ENCODE results near the gene DIPK1B. TPM values are rescaled to one million over a fixed set of nuclear protein-coding genes. Genes with fewer than 3 reads are reported as not detected.

The DIPK1B gene
- total and polyA plus RNA-seq, 10 of the 15 experiments (the other 5 are each of a cell fraction or from before 2014, with no cell fraction given) = 0.08 to 0.28 (median 0.13) TPM; not detected in 3

DNA sequence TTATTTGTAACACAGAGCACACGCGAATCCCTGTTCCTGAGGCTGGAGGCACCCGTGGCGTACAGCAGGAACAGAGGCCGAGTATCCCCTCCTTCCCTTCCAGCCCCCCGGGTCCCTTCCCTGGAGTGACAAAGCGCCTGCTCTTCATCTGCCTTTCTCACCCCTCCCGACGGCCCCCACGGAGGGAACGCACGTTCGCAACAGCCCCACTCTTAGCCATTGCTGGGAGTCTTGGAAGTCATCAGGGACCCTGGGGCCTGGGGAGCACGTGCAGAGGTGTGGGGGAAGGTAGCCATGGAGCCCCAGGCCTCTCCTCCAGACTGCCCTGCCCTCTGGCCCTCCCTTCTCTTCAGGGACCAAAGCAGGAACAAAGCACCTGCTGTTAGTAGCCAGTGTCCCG lies 27.6 kb upstream of the DIPK1B start:
- FAIRE-seq (no peak), DNase-seq (ENCODE audit: low read depth, low spot score) (no peak), ATAC-seq (no peak)
- RAD21 ChIA-PET (ENCODE audit: unreplicated experiment) = no interaction called here
- WGBS (ENCODE audit: insufficient coverage, insufficient replicate concordance, low lambda C conversion rate, missing lambda C conversion rate) = 86% methylated on average over 15 of the region's 15 CpGs
- H3K36me3 ChIP-seq (ENCODE audit: control insufficient read depth in 2 of 2, insufficient read depth in 2 of 2, low read length in 1 of 2) = no peaks in the 10 kb centered on the region
- peaks cover 16% of the 10 kb centered on the region for H3K4me1 ChIP-seq (ENCODE audit: control insufficient read depth, insufficient read depth, low read length)
- SMC1A ChIA-PET (ENCODE audit: uncharacterized antibody, unreplicated experiment) = no interaction called here
- H3K27me3 ChIP-seq (replicated peaks in 1 of 2; ENCODE audit: control insufficient read depth in 2 of 2, insufficient read depth in 2 of 2, low read length in 1 of 2) = no peaks in the 10 kb centered on the region
- peaks cover 7% of the 10 kb centered on the region for H3K79me2 ChIP-seq (ENCODE audit: control insufficient read depth, insufficient read depth, low read length)
- intact Hi-C loops (cut with micrococcal nuclease; ENCODE audit: unreplicated experiment) (loop anchor here (5.0 kb wide), 1 partner anchor 197 kb away; no protein-coding TSS in a partner anchor), in situ Hi-C loops (cut with MboI) (no loop called here)
- no peak overlapping the region for H2AFZ ChIP-seq (ENCODE audit: control insufficient read depth, low read depth, low read length)
- no peak overlapping the region for H3K4me2 ChIP-seq (ENCODE audit: control insufficient read depth, insufficient read depth)
- POLR2A ChIA-PET = no interaction called here
- H3K9me3 ChIP-seq (replicated peaks; ENCODE audit: control insufficient read depth, insufficient read depth, low read length) = no peaks in the 10 kb centered on the region
- BruUV-seq (replicated peaks) = no TSS peak
- no peak for TF ChIP-seq JUND (IDR thresholded peaks at IDR 0.05; ENCODE audit: low read depth, low read length)
- no peak overlapping the region for H3K4me3 ChIP-seq
- H3K27ac ChIP-seq (ENCODE audit: control insufficient read depth, insufficient read depth) = no peak overlapping the region
- H4K20me1 ChIP-seq (ENCODE audit: control insufficient read depth, insufficient read depth) = no peaks in the 10 kb centered on the region; the same call in none of the 2 replicates
- H3K9ac ChIP-seq (ENCODE audit: control insufficient read depth, insufficient read depth, low read length) = no peak overlapping the region
- CTCF ChIA-PET = interaction anchor here (3.0 kb wide), 1 partner anchor 13 kb away, joined by 13 read pairs; no protein-coding TSS in a partner anchor

GRCh38 chr9:136685216-136685615 lies 27.2 kb upstream of the DIPK1B start:
- Histone ChIP-seq H4K20me1 (ENCODE audit: control insufficient read depth, insufficient read depth) (no peaks in the 10 kb centered on the region; the same call in none of the 2 replicates), H3K36me3 (ENCODE audit: control insufficient read depth in 2 of 2, insufficient read depth in 2 of 2, low read length in 1 of 2) (no peaks in the 10 kb centered on the region), H3K4me1 (ENCODE audit: control insufficient read depth, insufficient read depth, low read length) (peaks cover 16% of the 10 kb centered on the region), H3K4me3 (no peak overlapping the region), H3K27ac (ENCODE audit: control insufficient read depth, insufficient read depth) (no peak overlapping the region), H3K4me2 (ENCODE audit: control insufficient read depth, insufficient read depth) (no peak overlapping the region), H2AFZ (ENCODE audit: control insufficient read depth, low read depth, low read length) (no peak overlapping the region), H3K9me3 (replicated peaks; ENCODE audit: control insufficient read depth, insufficient read depth, low read length) (no peaks in the 10 kb centered on the region), H3K9ac (ENCODE audit: control insufficient read depth, insufficient read depth, low read length) (no peak overlapping the region; the same call in 1 of the 2 replicates), H3K27me3 (replicated peaks in 1 of 2; ENCODE audit: control insufficient read depth in 2 of 2, insufficient read depth in 2 of 2, low read length in 1 of 2) (no peaks in the 10 kb centered on the region), H3K79me2 (ENCODE audit: control insufficient read depth, insufficient read depth, low read length) (peaks cover 7% of the 10 kb centered on the region)
- intact Hi-C loops (cut with micrococcal nuclease; ENCODE audit: unreplicated experiment) (loop anchor here (5.0 kb wide), 1 partner anchor 198 kb away; no protein-coding TSS in a partner anchor), in situ Hi-C loops (cut with MboI) (no loop called here)
- ChIA-PET RAD21 (ENCODE audit: unreplicated experiment) (no interaction called here), POLR2A (no interaction called here), CTCF (interaction anchor here (0.9 to 3.0 kb wide), 3 partner anchors 13 to 46 kb away, joined by 3 to 13 read pairs (median 4); no protein-coding TSS in a partner anchor), SMC1A (ENCODE audit: uncharacterized antibody, unreplicated experiment) (interaction anchor here (1.4 kb wide), 1 partner anchor 42 kb away, joined by 3 read pairs; no protein-coding TSS in a partner anchor)
- TF ChIP-seq SRF (IDR thresholded peaks at IDR 0.05; ENCODE audit: low read depth in 2 of 2, low read length in 2 of 2) = no peak
- TF ChIP-seq NR2C2 (IDR thresholded peaks at IDR 0.05; ENCODE audit: borderline replicate concordance, control insufficient read depth, insufficient read length, low read depth) = no peak
- 0 out of 2 replicates have a peak, but pooled peaks have one; percentile 13 for TF ChIP-seq POLR2AphosphoS5 (IDR thresholded peaks at IDR 0.05; ENCODE audit: low read length)
- TF ChIP-seq BACH1 (IDR thresholded peaks at IDR 0.05; ENCODE audit: borderline replicate concordance) = no peak
- no peak for TF ChIP-seq RB1 (IDR thresholded peaks at IDR 0.05; ENCODE audit: borderline replicate concordance)
- TF ChIP-seq CHD2 (IDR thresholded peaks at IDR 0.05; ENCODE audit: borderline replicate concordance, low read depth, low read length) = no peak
- TF ChIP-seq, protein P1, sequence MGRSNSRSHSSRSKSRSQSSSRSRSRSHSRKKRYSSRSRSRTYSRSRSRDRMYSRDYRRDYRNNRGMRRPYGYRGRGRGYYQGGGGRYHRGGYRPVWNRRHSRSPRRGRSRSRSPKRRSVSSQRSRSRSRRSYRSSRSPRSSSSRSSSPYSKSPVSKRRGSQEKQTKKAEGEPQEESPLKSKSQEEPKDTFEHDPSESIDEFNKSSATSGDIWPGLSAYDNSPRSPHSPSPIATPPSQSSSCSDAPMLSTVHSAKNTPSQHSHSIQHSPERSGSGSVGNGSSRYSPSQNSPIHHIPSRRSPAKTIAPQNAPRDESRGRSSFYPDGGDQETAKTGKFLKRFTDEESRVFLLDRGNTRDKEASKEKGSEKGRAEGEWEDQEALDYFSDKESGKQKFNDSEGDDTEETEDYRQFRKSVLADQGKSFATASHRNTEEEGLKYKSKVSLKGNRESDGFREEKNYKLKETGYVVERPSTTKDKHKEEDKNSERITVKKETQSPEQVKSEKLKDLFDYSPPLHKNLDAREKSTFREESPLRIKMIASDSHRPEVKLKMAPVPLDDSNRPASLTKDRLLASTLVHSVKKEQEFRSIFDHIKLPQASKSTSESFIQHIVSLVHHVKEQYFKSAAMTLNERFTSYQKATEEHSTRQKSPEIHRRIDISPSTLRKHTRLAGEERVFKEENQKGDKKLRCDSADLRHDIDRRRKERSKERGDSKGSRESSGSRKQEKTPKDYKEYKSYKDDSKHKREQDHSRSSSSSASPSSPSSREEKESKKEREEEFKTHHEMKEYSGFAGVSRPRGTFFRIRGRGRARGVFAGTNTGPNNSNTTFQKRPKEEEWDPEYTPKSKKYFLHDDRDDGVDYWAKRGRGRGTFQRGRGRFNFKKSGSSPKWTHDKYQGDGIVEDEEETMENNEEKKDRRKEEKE (IDR thresholded peaks at IDR 0.05) = no peak
- no peak for ATAC-seq
- 82% methylated on average over 7 of the region's 7 CpGs for WGBS (ENCODE audit: insufficient coverage, insufficient replicate concordance, low lambda C conversion rate, missing lambda C conversion rate)
- no TSS peak for BruUV-seq (replicated peaks)
- no peak for FAIRE-seq
- DNase-seq (ENCODE audit: low read depth, low spot score) = no peak

Measured in GM12878 (cell line).